GM18499 (cell line): ENCODE measurements around the gene HGS.

ENCODE experiments used
- ATAC-seq: cut with Tn5 transposase; IDR thresholded peaks from one replicate; pipeline ENCODE4 v1.9.1; 2021; ENCODE audit warnings: moderate number of reproducible peaks; ENCODE audit not compliant: insufficient read depth, unreplicated experiment

HGS gene

GRCh38 chr17:81715107-81715871 lies 31.5 kb downstream of the HGS start:
- no peak for ATAC-seq

GRCh38 chr17:81715872-81716673 lies 32.3 kb downstream of the HGS start:
- ATAC-seq: no peak

DNA sequence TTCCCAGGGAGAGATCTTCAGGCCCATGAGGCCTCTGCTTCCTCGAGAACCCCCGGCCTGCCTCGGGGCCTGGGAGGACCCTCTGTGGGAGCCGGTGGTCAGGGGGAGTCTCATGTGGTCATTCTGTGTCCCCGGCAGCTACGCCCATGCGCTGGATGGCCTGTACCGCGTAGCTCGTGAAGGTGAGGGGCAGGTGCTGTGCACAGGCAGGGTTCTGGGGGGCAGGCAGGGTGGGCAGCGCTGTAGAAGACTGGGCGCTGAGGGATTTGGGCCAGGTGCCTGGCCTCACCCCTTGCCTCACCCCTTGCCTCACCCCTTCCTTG lies 32.8 kb downstream of the HGS start:
- no peak for ATAC-seq

DNA sequence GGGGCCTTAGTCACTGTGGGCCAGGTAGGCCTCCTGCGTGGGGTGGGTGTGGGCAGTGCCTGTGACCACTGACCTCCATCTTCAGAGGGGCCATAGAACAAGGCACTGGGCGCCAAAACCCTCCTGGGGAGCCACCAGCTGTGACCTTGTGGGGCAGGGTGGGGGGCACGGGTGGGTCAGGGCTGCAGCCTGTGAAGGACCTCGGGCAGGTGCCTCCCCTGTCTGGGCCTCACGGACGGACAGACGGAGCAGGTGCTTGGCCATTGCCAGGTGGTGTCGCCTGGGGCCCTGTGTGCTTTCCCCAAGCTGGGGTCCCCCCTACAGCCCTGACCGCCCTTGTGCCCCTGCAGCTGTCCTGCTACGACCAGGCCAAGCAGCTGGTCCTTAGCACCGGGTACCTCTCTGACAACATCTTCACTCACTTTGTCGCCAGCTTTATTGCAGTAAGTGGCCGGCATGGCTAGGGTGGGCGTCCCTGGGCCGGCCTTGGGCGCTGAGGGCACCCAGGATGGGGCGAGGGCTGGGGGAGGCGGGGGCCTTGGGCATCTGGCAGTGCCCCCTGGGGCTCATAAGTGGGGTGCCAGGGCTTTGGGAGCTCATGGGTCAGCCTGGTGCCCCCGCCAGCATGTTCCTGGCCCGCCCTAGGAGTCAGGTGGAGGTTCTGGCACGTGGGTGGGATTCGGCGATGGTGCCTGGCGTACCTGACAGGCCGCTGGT lies 33.4 kb downstream of the HGS start:
- no peak for ATAC-seq

- no peak for ATAC-seq
Measured at GRCh38 chr17:81717766-81718089, 33.9 kb downstream of the HGS start.

DNA sequence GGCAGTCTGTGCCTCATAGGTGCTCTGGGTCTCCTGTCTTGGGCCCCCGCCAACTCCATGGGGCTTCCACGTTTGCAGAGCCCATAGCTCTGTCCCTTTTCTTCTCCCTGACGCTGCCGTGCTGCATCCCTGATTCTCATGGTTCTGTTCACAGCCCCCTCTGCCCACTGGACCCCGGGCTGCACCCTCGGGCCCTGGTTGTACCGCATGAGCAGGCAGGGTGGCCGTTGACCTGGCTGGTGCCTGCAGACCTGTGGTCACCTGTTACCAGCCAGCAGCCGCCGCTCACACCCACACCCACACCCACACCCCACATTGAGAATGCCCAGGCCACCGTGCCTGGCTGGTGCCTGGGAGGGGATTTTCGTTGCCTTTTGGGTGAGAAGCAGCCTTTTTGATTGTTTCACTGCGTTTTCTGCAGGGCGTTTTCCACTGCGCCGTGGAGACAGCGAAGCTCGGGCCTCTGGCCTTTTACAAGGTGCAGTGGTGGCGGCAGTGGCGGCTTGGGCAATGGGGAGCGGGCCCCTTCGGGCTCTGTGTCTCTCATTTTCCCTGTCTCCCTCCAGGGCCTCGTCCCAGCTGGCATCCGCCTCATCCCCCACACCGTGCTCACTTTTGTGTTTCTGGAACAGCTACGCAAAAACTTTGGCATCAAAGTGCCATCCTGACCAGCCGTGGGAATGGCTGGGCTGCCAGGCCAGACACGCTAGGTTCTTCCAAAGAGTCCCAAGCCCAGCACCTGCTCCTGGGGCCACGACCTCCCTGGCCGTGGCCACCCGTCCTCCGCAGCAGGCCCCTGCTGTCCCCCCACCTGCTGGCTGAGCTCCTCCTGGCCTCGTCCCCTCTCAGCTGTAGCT lies 35.8 kb downstream of the HGS start:
- no peak for ATAC-seq

DNA sequence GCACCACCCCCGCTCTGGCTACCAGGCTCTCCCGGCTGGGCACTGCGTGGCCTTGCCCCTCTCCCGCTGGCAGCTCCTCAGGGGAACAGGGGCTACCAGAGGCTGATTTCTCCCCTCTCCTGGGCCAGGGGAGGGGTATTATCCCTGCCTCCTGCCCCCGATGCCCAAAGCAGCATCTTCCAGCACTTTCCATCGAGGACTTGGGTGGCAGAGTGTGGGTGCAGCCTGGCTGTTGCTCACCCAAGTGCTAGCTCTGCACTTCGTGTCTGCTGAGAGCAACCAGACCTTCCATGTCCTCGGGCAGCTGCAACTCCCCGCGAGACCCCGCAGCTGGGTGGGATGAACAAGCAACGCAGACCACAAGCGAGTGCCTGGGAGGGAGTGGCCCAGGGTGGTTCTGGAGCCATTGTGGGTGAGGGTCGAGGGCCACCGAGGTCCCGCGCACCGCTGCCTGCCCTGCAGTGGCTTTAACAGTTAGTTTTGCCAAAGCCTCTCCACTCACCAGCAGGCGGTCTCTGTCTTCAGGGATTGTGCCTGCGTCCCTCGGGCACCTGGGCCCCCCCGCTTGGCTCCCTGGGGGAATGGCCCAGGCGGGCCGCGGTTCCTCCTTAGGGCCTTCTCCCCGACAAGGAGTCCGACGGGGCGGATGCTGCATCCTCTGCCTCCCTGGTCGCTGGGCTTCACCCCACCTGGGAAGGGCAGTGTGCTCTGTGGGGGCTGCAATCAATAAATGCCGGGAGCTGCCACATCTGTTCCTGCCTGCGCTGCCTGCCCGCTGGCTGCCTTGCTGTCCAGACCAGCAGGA lies 36.7 kb downstream of the HGS start:
- ATAC-seq: no peak

- ATAC-seq: no peak
Measured at GRCh38 chr17:81722184-81723120, 38.6 kb downstream of the HGS start.

GRCh38 chr17:81723651-81724209 lies 39.9 kb downstream of the HGS start:
- ATAC-seq: no peak

- ATAC-seq: no peak
Measured at GRCh38 chr17:81725439-81725838, 41.6 kb downstream of the HGS start.

- ATAC-seq: no peak
Measured at GRCh38 chr17:81726004-81726403, 42.2 kb downstream of the HGS start.

- ATAC-seq: no peak
Measured at GRCh38 chr17:81727324-81728031, 43.7 kb downstream of the HGS start.

GRCh38 chr17:81733507-81734404 lies 49.9 kb downstream of the HGS start:
- ATAC-seq: no peak

- no peak for ATAC-seq
Measured at GRCh38 chr17:81734405-81735263, 50.8 kb downstream of the HGS start.

- no peak for ATAC-seq
Measured at GRCh38 chr17:81735264-81736102, 51.7 kb downstream of the HGS start.
